ENCODE results near the gene SHISA2. TPM values are rescaled to one million over a fixed set of nuclear protein-coding genes. Genes with fewer than 3 reads are reported as not detected.

SHISA2 gene
- total RNA-seq, 4 donors from 2014 or later = 2.8 to 19.3 (median 3.2) TPM

- ATAC-seq (no peak), DNase-seq (no peak)
- TF ChIP-seq POLR2A (IDR thresholded peaks at IDR 0.05) (no peak), CTCF (IDR thresholded peaks at IDR 0.05 in 4 of 5, conservative IDR thresholded peaks at IDR 0.05 in 1 of 5) (no peak)
- Histone ChIP-seq H3K4me3 (no peak overlapping the region), H3K36me3 (no peaks in the 10 kb centered on the region), H3K27ac (no peak overlapping the region), H3K4me1 (peaks cover 17 to 18% of the 10 kb centered on the region in 2 donors), H3K27me3 (no peaks in the 10 kb centered on the region), H3K9me3 (no peaks in the 10 kb centered on the region)
- intact Hi-C loops (cut with DNase I; ENCODE audit: low total_unique reads) (no loop called here), in situ Hi-C loops (cut with MboI; ENCODE audit: low sequenced_read_pairs in 4 of 4) (no loop called here)
Measured at GRCh38 chr13:26011208-26011573, 40.6 kb downstream of the SHISA2 start.

GRCh38 chr13:26010487-26011207 is 41.2 kb downstream of the SHISA2 start:
- no peaks in the 10 kb centered on the region for H3K36me3 ChIP-seq
- peak; percentile 56 to 79 for ATAC-seq
- in situ Hi-C loops (cut with MboI; ENCODE audit: low sequenced_read_pairs in 4 of 4) = no loop called here

GRCh38 chr13:26007261-26008125 is 44.3 kb downstream of the SHISA2 start:
- peak in 1 of 2 donors; percentile 64 for ATAC-seq
- DNase-seq = no peak
- in situ Hi-C loops (cut with MboI; ENCODE audit: low sequenced_read_pairs in 4 of 4) = no loop called here
- Histone ChIP-seq H3K36me3 (no peaks in the 10 kb centered on the region), H3K4me3 (no peak overlapping the region), H3K27me3 (no peaks in the 10 kb centered on the region), H3K9me3 (no peaks in the 10 kb centered on the region), H3K27ac (peak overlapping the region in 2 of 4 donors; percentile 18 to 56), H3K4me1 (peaks cover 15 to 17% of the 10 kb centered on the region in 2 donors)
- TF ChIP-seq CTCF (IDR thresholded peaks at IDR 0.05 in 4 of 5, conservative IDR thresholded peaks at IDR 0.05 in 1 of 5) (no peak), POLR2A (IDR thresholded peaks at IDR 0.05) (no peak)
- intact Hi-C loops (cut with DNase I; ENCODE audit: low total_unique reads) = no loop called here

More at GRCh38 chr13:26010487-26011207, 41.2 kb downstream of the SHISA2 start:
- TF ChIP-seq POLR2A (IDR thresholded peaks at IDR 0.05) (no peak), CTCF (IDR thresholded peaks at IDR 0.05 in 4 of 5, conservative IDR thresholded peaks at IDR 0.05 in 1 of 5) (no peak)
- peaks cover 15 to 17% of the 10 kb centered on the region in 2 donors for H3K4me1 ChIP-seq
- H3K27me3 ChIP-seq = no peaks in the 10 kb centered on the region
- H3K27ac ChIP-seq = peak overlapping the region in 2 of 4 donors; percentile 34 to 44
- no peaks in the 10 kb centered on the region for H3K9me3 ChIP-seq
- intact Hi-C loops (cut with DNase I; ENCODE audit: low total_unique reads) = no loop called here
- peak in 1 of 2 donors; percentile 41 for DNase-seq
- H3K4me3 ChIP-seq = no peak overlapping the region

Other genes with a start within 250 kb of the SHISA2 start
- 10 to 100 TPM; 28.6 to 36.1 (median 32.2) TPM for gene RNF6, start 170.3 kb upstream of the SHISA2 start, total RNA-seq
- gene CDK8, start 202.1 kb upstream of the SHISA2 start, total RNA-seq = 10 to 100 TPM in 3 of 4 donors, 1 to 10 TPM in 1; 9.4 to 11.0 (median 10.3) TPM

Data from gastrocnemius medialis (tissue), 4 donors.